GM12878 (cell line): Measurements from ENCODE around the gene PIWIL4. TPM values are rescaled to one million over a fixed set of nuclear protein-coding genes. Genes with fewer than 3 reads are reported as not detected.

ENCODE experiments used
- BCL11A ChIP-seq: IDR thresholded peaks from 2 replicates; pipeline ENCODE4 v1.6.1; 2011; ENCODE audit warnings: low read depth, low read length
- CREB1 ChIP-seq: IDR thresholded peaks from 2 replicates; pipeline ENCODE4 v1.6.1; 2012; ENCODE audit warnings: low read depth, mild to moderate bottlenecking, inconsistent platforms
- CTCF ChIP-seq, 3 experiments: IDR thresholded peaks in 2 of 3; conservative IDR thresholded peaks in 1 of 3; 2 replicates each; pipeline ENCODE4 v1.5.1; 2011; ENCODE audit warnings: low read depth in 3 of 3, low read length in 3 of 3, mild to moderate bottlenecking in 3 of 3, control low read depth in 2 of 3, moderate library complexity in 2 of 3, inconsistent platforms in 1 of 3, mixed read lengths in 1 of 3; ENCODE audit not compliant: control insufficient read depth in 2 of 3, insufficient read depth in 1 of 3; ENCODE audit errors: extremely low read depth in 1 of 3
- EGR1 ChIP-seq, 2 experiments: IDR thresholded peaks; 1 replicate in 1 of 2; 2 replicates in 1 of 2; pipeline ENCODE4 v1.6.1; 2011 to 2012; ENCODE audit warnings: low read depth in 2 of 2, low read length in 2 of 2, borderline replicate concordance in 1 of 2, mild to moderate bottlenecking in 1 of 2, moderate library complexity in 1 of 2
- LARP7 ChIP-seq: fragments of 450-650 bp; IDR thresholded peaks from 2 replicates; pipeline ENCODE4 v1.6.1; 2017; ENCODE audit warnings: mild to moderate bottlenecking
- NBN ChIP-seq: fragments of 450-650 bp; IDR thresholded peaks from 2 replicates; pipeline ENCODE4 v1.6.1; 2016
- NR2C1 ChIP-seq: fragments of 450-650 bp; IDR thresholded peaks from 2 replicates; pipeline ENCODE4 v1.6.1; 2017; ENCODE audit warnings: antibody characterized with exemption, mild to moderate bottlenecking, moderate library complexity
- RFX5 ChIP-seq: IDR thresholded peaks from 2 replicates; pipeline ENCODE4 v1.6.1; 2011; ENCODE audit warnings: low read depth, low read length, improper control_type of control experiment
- SMAD5 ChIP-seq: IDR thresholded peaks from 2 replicates; pipeline ENCODE4 v1.6.1; 2016; ENCODE audit warnings: antibody characterized with exemption, low read depth
- SMARCA5 ChIP-seq: fragments of 450-650 bp; IDR thresholded peaks from 2 replicates; pipeline ENCODE4 v1.6.1; 2017; ENCODE audit warnings: mild to moderate bottlenecking
- SMC3 ChIP-seq: IDR thresholded peaks from 2 replicates; pipeline ENCODE4 v1.6.1; 2011; ENCODE audit warnings: low read length, improper control_type of control experiment, borderline replicate concordance
- SREBF2 ChIP-seq: IDR thresholded peaks from 2 replicates; pipeline ENCODE4 v1.6.1; 2012; ENCODE audit warnings: mild to moderate bottlenecking, low read length
- SRF ChIP-seq, 2 experiments: IDR thresholded peaks; 2 replicates each; pipeline ENCODE4 v1.6.1; 2011; ENCODE audit warnings: low read depth in 2 of 2, low read length in 2 of 2, mild to moderate bottlenecking in 1 of 2, moderate library complexity in 1 of 2
- STAT3 ChIP-seq: IDR thresholded peaks from 2 replicates; pipeline ENCODE4 v1.6.1; 2011; ENCODE audit warnings: low read depth, low read length, improper control_type of control experiment
- ZNF217 ChIP-seq: fragments of 450-650 bp; IDR thresholded peaks from 2 replicates; pipeline ENCODE4 v1.6.1; 2017; ENCODE audit warnings: antibody characterized with exemption, mild to moderate bottlenecking
- ZNF24 ChIP-seq: fragments of 450-650 bp; IDR thresholded peaks from 2 replicates; pipeline ENCODE4 v1.6.1; 2017; ENCODE audit warnings: antibody characterized with exemption, mild to moderate bottlenecking
- polyA plus RNA-seq, 11 experiments: library from polyadenylated mRNA; depleted of rRNA in 4 of 11; unstranded in 6 of 11; stranded (reverse) in 5 of 11; fragments of >200 nt; fragmentation: Nextera tagmentation in 4 of 11; fragmentation: Illumina TruSeq in 1 of 11; extraction: Ambion mirVana in 4 of 11; extraction: Trizol in 1 of 11; gene quantifications; 1 replicate in 1 of 11; 2 replicates in 10 of 11; pipeline versions ENCODE4 v1.2.1 to v1.2.3, GENCODE V29; 2011 to 2016; ENCODE audit warnings: inconsistent platforms in 2 of 11, missing spikeins in 2 of 11, low read depth in 1 of 11
- total RNA-seq, 4 experiments: library from RNA; depleted of rRNA in 3 of 4; stranded (reverse); fragments of >200 nt in 3 of 4; fragmentation: Illumina TruSeq in 1 of 4; extraction: Trizol in 1 of 4; gene quantifications; 2 replicates each; pipeline versions ENCODE4 v1.2.1 to v1.2.3, GENCODE V29; 2013 to 2021
- TF ChIP-seq, protein P1 (sequence below): fragments of 450-650 bp; IDR thresholded peaks from 2 replicates; pipeline ENCODE4 v1.6.1; 2017; ENCODE audit warnings: mild to moderate bottlenecking
- TF ChIP-seq, protein P2 (sequence below): fragments of 450-650 bp; IDR thresholded peaks from 2 replicates; pipeline ENCODE4 v1.6.1; 2017; ENCODE audit warnings: mild to moderate bottlenecking, moderate library complexity
- TF ChIP-seq, protein P3 (sequence below): fragments of 450-650 bp; IDR thresholded peaks from 2 replicates; pipeline ENCODE4 v1.6.1; 2018; ENCODE audit warnings: borderline replicate concordance, mild to moderate bottlenecking; ENCODE audit not compliant: partially characterized antibody

The PIWIL4 gene
- total and polyA plus RNA-seq, 10 of the 15 experiments (the other 5 are each of a cell fraction or from before 2014, with no cell fraction given) = 0.23 to 13.3 (median 0.47) TPM

DNA sequence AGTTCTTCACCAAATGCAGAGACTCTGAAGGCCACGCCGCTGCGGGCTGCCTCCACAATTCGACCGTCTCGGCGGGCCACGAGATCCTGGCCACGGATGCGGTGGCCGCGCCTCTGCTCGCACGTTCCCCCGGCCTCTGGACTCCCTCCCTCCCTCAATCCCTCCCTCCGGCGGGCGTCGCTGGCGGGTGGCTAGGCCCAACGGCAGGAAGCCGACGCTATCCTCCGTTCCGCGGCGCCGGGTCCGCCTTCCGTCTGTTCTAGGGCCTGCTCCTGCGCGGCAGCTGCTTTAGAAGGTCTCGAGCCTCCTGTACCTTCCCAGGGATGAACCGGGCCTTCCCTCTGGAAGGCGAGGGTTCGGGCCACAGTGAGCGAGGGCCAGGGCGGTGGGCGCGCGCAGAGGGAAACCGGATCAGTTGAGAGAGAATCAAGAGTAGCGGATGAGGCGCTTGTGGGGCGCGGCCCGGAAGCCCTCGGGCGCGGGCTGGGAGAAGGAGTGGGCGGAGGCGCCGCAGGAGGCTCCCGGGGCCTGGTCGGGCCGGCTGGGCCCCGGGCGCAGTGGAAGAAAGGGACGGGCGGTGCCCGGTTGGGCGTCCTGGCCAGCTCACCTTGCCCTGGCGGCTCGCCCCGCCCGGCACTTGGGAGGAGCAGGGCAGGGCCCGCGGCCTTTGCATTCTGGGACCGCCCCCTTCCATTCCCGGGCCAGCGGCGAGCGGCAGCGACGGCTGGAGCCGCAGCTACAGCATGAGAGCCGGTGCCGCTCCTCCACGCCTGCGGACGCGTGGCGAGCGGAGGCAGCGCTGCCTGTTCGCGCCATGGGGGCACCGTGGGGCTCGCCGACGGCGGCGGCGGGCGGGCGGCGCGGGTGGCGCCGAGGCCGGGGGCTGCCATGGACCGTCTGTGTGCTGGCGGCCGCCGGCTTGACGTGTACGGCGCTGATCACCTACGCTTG lies 23.2 kb upstream of the PIWIL4 start, which contains the start of gene FUT4 (continued):
- TF ChIP-seq, protein P1, sequence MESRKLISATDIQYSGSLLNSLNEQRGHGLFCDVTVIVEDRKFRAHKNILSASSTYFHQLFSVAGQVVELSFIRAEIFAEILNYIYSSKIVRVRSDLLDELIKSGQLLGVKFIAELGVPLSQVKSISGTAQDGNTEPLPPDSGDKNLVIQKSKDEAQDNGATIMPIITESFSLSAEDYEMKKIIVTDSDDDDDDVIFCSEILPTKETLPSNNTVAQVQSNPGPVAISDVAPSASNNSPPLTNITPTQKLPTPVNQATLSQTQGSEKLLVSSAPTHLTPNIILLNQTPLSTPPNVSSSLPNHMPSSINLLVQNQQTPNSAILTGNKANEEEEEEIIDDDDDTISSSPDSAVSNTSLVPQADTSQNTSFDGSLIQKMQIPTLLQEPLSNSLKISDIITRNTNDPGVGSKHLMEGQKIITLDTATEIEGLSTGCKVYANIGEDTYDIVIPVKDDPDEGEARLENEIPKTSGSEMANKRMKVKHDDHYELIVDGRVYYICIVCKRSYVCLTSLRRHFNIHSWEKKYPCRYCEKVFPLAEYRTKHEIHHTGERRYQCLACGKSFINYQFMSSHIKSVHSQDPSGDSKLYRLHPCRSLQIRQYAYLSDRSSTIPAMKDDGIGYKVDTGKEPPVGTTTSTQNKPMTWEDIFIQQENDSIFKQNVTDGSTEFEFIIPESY = no peak
- 0 out of 2 replicates have a peak, but pooled peaks have one; percentile 24 for TF ChIP-seq ZNF24
- TF ChIP-seq, protein P2, sequence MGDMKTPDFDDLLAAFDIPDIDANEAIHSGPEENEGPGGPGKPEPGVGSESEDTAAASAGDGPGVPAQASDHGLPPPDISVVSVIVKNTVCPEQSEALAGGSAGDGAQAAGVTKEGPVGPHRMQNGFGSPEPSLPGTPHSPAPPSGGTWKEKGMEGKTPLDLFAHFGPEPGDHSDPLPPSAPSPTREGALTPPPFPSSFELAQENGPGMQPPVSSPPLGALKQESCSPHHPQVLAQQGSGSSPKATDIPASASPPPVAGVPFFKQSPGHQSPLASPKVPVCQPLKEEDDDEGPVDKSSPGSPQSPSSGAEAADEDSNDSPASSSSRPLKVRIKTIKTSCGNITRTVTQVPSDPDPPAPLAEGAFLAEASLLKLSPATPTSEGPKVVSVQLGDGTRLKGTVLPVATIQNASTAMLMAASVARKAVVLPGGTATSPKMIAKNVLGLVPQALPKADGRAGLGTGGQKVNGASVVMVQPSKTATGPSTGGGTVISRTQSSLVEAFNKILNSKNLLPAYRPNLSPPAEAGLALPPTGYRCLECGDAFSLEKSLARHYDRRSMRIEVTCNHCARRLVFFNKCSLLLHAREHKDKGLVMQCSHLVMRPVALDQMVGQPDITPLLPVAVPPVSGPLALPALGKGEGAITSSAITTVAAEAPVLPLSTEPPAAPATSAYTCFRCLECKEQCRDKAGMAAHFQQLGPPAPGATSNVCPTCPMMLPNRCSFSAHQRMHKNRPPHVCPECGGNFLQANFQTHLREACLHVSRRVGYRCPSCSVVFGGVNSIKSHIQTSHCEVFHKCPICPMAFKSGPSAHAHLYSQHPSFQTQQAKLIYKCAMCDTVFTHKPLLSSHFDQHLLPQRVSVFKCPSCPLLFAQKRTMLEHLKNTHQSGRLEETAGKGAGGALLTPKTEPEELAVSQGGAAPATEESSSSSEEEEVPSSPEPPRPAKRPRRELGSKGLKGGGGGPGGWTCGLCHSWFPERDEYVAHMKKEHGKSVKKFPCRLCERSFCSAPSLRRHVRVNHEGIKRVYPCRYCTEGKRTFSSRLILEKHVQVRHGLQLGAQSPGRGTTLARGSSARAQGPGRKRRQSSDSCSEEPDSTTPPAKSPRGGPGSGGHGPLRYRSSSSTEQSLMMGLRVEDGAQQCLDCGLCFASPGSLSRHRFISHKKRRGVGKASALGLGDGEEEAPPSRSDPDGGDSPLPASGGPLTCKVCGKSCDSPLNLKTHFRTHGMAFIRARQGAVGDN = peak; percentile 40
- no peak for TF ChIP-seq SREBF2
- 0 out of 2 replicates have a peak, but pooled peaks have one; percentile 37 for TF ChIP-seq CREB1
- peak; percentile 30; the same call in 1 of the 2 replicates for TF ChIP-seq SMAD5
- peak; percentile 75; the same call in 1 of the 2 replicates for TF ChIP-seq ZNF217
- peak in 1 of 2 experiments; percentile 83; a peak in 2 of 3 replicates for TF ChIP-seq EGR1 (IDR thresholded peaks at IDR 0.05; ENCODE audit: borderline replicate concordance in 1 of 2, low read depth in 2 of 2, low read length in 2 of 2)
- TF ChIP-seq SRF (IDR thresholded peaks at IDR 0.05; ENCODE audit: low read depth in 2 of 2, low read length in 2 of 2) = no peak
- TF ChIP-seq CTCF (IDR thresholded peaks at IDR 0.05 in 2 of 3, conservative IDR thresholded peaks at IDR 0.05 in 1 of 3; ENCODE audit: control insufficient read depth in 2 of 3, extremely low read depth in 1 of 3, insufficient read depth in 1 of 3, low read depth in 3 of 3, low read length in 3 of 3) = peak in 1 of 3 experiments; percentile 2; a peak in 2 of 6 replicates
- no peak for TF ChIP-seq STAT3
- TF ChIP-seq NR2C1 = no peak
- TF ChIP-seq, protein P3, sequence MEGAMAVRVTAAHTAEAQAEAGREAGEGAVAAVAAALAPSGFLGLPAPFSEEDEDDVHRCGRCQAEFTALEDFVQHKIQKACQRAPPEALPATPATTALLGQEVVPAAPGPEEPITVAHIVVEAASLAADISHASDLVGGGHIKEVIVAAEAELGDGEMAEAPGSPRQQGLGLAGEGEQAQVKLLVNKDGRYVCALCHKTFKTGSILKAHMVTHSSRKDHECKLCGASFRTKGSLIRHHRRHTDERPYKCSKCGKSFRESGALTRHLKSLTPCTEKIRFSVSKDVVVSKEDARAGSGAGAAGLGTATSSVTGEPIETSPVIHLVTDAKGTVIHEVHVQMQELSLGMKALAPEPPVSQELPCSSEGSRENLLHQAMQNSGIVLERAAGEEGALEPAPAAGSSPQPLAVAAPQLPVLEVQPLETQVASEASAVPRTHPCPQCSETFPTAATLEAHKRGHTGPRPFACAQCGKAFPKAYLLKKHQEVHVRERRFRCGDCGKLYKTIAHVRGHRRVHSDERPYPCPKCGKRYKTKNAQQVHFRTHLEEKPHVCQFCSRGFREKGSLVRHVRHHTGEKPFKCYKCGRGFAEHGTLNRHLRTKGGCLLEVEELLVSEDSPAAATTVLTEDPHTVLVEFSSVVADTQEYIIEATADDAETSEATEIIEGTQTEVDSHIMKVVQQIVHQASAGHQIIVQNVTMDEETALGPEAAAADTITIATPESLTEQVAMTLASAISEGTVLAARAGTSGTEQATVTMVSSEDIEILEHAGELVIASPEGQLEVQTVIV = peak; percentile 30
- no peak; the same call in 1 of the 2 replicates for TF ChIP-seq SMC3
- TF ChIP-seq NBN = peak; percentile 85
- TF ChIP-seq LARP7 = peak; percentile 96
- TF ChIP-seq RFX5 = no peak
- no peak; the same call in none of the 2 replicates for TF ChIP-seq SMARCA5
- TF ChIP-seq BCL11A = no peak
